HUES48 (cell line): Measurements from ENCODE around the gene SLC35F3.
"Not testable (repeated sequence)": the region's sequence is repeated elsewhere in the genome, so short reads cannot be mapped to it uniquely, and the experiment has no call there.

Experiments used
- H3K27ac ChIP-seq: one replicate; pipeline ENCODE4 v1.7.0; 2013; ENCODE audit warnings: low read depth, low read length, inconsistent platforms
- H3K27me3 ChIP-seq: 2 replicates; pipeline ENCODE4 v1.6.1; 2013; ENCODE audit warnings: mild to moderate bottlenecking, low read length; ENCODE audit not compliant: control insufficient read depth, insufficient read depth
- H3K36me3 ChIP-seq: 2 replicates; pipeline ENCODE4 v1.6.1; 2013; ENCODE audit warnings: low read length; ENCODE audit not compliant: control insufficient read depth, insufficient read depth
- H3K4me1 ChIP-seq: 2 replicates; pipeline ENCODE4 v1.6.1; 2013; ENCODE audit warnings: mild to moderate bottlenecking, low read length; ENCODE audit not compliant: control insufficient read depth, insufficient read depth
- H3K4me3 ChIP-seq: 2 replicates; pipeline ENCODE4 v1.5.1; 2013; ENCODE audit warnings: mild to moderate bottlenecking, low read depth, low read length
- H3K9ac ChIP-seq: 2 replicates; pipeline ENCODE4 v1.6.1; 2013; ENCODE audit warnings: mild to moderate bottlenecking, low read depth, low read length, moderate library complexity
- H3K9me3 ChIP-seq: 2 replicates; pipeline ENCODE4 v1.6.1; 2013; ENCODE audit warnings: low read length; ENCODE audit not compliant: control insufficient read depth, insufficient read depth

The SLC35F3 gene

GRCh38 chr1:234169161-234169849, 264.8 kb downstream of the SLC35F3 start:
- Histone ChIP-seq H3K4me1 (no peaks in the 10 kb centered on the region), H3K36me3 (no peaks in the 10 kb centered on the region), H3K9me3 (no peaks in the 10 kb centered on the region), H3K9ac (no peak overlapping the region), H3K27ac (no peak overlapping the region), H3K27me3 (no peaks in the 10 kb centered on the region), H3K4me3 (no peak overlapping the region)

DNA sequence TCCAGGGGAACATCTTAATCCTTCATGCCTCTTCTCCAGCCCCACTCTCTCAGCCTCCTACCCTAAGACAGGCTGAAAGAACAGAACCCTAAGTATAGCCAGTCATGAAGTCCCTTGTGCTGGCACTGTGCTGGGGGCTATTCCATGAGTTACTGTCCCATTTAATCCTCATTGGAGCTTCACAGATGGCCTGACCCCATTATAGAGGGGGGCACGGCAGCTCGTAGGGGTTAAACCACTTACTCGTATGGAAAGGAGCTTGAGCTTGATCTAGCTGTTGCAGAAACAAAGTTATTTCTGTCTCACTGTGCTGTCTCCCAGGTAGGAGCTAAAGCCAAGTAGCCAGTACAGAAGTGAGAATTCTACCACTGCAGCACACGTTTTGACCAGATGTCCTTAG, 265.6 kb downstream of the SLC35F3 start:
- Histone ChIP-seq H3K27ac (no peak overlapping the region), H3K4me1 (no peaks in the 10 kb centered on the region), H3K9me3 (no peaks in the 10 kb centered on the region), H3K36me3 (no peaks in the 10 kb centered on the region), H3K27me3 (no peaks in the 10 kb centered on the region), H3K9ac (no peak overlapping the region), H3K4me3 (no peak overlapping the region)

DNA sequence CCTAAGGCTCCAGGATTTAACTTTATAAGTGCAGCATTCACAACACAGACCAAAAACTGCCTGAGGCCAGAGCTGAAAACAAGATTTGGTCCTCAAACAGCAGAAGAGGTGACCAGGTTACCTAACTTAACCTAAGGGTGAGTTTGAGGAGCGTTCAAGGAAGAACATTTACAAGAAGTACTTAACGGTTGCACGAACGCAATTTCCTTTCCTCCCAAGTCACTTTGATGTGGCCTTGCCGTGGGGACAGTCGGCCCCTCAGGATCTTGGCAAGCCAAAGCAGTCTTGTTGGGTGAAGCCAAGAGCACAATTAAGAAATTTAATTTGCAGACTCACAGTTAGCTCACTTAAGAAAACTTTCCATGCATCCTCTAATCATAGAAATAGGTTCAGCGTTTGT, 266.1 kb downstream of the SLC35F3 start:
- Histone ChIP-seq H3K9me3 (no peaks in the 10 kb centered on the region), H3K27me3 (no peaks in the 10 kb centered on the region), H3K27ac (no peak overlapping the region), H3K36me3 (no peaks in the 10 kb centered on the region), H3K9ac (no peak overlapping the region), H3K4me3 (no peak overlapping the region), H3K4me1 (no peaks in the 10 kb centered on the region)

GRCh38 chr1:234173968-234174367, 269.5 kb downstream of the SLC35F3 start:
- Histone ChIP-seq H3K4me1 (no peaks in the 10 kb centered on the region), H3K36me3 (no peaks in the 10 kb centered on the region), H3K27ac (no peak overlapping the region), H3K9me3 (no peaks in the 10 kb centered on the region), H3K4me3 (no peak overlapping the region), H3K27me3 (no peaks in the 10 kb centered on the region), H3K9ac (no peak overlapping the region)

- no peaks in the 10 kb centered on the region for H3K27me3 ChIP-seq
- H3K9me3 ChIP-seq = no peaks in the 10 kb centered on the region
- H3K4me1 ChIP-seq = no peaks in the 10 kb centered on the region
- no peaks in the 10 kb centered on the region for H3K36me3 ChIP-seq
- H3K27ac ChIP-seq = no peak overlapping the region
- no peak overlapping the region for H3K4me3 ChIP-seq
- no peak overlapping the region for H3K9ac ChIP-seq
These were observed 270.9 kb downstream of the SLC35F3 start for GRCh38 chr1:234175363-234175762.

- no peaks in the 10 kb centered on the region for H3K27me3 ChIP-seq
- no peak overlapping the region for H3K27ac ChIP-seq
- H3K4me1 ChIP-seq = no peaks in the 10 kb centered on the region
- H3K36me3 ChIP-seq = no peaks in the 10 kb centered on the region
- no peak overlapping the region for H3K4me3 ChIP-seq
- H3K9ac ChIP-seq = no peak overlapping the region
- H3K9me3 ChIP-seq = no peaks in the 10 kb centered on the region
These were observed 271.5 kb downstream of the SLC35F3 start for GRCh38 chr1:234176000-234176399.

DNA sequence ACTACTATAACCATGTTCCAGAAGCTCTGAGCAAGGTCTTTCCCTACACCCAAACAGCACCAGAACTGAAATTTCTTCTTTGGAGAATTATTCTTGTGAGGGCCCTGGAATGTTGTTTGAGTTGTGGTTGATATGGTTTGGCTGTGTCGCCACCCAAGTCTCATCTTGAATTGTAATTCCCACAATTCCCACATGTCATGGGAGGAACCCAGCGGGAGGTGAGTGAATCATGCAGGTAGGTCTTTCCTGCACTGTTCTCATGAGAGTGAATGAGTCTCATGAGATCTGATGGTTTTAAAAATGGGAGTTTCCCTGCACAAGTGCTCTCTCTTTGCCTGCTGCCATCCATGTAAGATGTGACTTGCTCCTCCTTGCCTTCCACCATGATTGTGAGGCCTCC, 272.4 kb downstream of the SLC35F3 start:
- H3K9me3 ChIP-seq, H3K9ac ChIP-seq, H3K4me1 ChIP-seq, H3K36me3 ChIP-seq, H3K4me3 ChIP-seq, H3K27ac ChIP-seq, H3K27me3 ChIP-seq: not testable (repeated sequence)

GRCh38 chr1:234185438-234185837, 281.0 kb downstream of the SLC35F3 start:
- Histone ChIP-seq H3K4me1 (no peaks in the 10 kb centered on the region), H3K4me3 (no peak overlapping the region), H3K9ac (no peak overlapping the region), H3K27ac (no peak overlapping the region), H3K36me3 (no peaks in the 10 kb centered on the region), H3K27me3 (no peaks in the 10 kb centered on the region), H3K9me3 (no peaks in the 10 kb centered on the region)

- Histone ChIP-seq H3K4me3 (no peak overlapping the region), H3K9me3 (no peaks in the 10 kb centered on the region), H3K27me3 (no peaks in the 10 kb centered on the region), H3K4me1 (no peaks in the 10 kb centered on the region), H3K36me3 (no peaks in the 10 kb centered on the region), H3K9ac (no peak overlapping the region), H3K27ac (no peak overlapping the region)
These were observed 281.7 kb downstream of the SLC35F3 start for GRCh38 chr1:234186037-234186688.

GRCh38 chr1:234188454-234188792, 283.9 kb downstream of the SLC35F3 start:
- Histone ChIP-seq H3K9ac (peak overlapping the region; percentile 6; the same call in 1 of the 2 replicates), H3K4me3 (no peak overlapping the region), H3K36me3 (no peaks in the 10 kb centered on the region), H3K27ac (peak overlapping the region; percentile 65), H3K27me3 (no peaks in the 10 kb centered on the region), H3K9me3 (no peaks in the 10 kb centered on the region), H3K4me1 (no peaks in the 10 kb centered on the region)

DNA sequence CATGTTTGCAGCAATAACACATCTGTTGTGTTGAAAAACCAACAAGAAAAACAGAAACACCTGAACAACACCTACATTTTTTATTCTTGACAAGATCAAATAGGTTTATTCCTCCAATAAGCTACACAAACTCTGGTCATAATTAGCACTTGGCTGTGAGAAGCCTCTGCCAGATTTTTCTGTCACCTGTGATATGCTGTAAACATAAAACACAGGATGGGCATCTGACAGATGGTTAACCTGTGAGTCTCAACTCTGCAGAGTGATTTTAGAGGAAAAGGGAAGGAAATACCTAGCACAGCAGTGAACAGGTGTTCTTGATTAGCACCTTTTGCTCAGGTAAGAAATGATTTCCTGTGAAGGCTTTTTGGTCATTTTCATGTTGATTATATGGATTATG, 293.4 kb downstream of the SLC35F3 start:
- Histone ChIP-seq H3K4me3 (no peak overlapping the region), H3K9ac (no peak overlapping the region), H3K9me3 (no peaks in the 10 kb centered on the region), H3K4me1 (no peaks in the 10 kb centered on the region), H3K27ac (no peak overlapping the region), H3K27me3 (no peaks in the 10 kb centered on the region), H3K36me3 (no peaks in the 10 kb centered on the region)
